Measurements from ENCODE around the gene INPP4B. TPM values are rescaled to one million over a fixed set of nuclear protein-coding genes. Genes with fewer than 3 reads are reported as not detected.

INPP4B gene
- total and polyA plus RNA-seq, 2 of the 4 experiments (the other 2 are of a cell fraction): 1.8 to 14.0 TPM

- H2BK20ac ChIP-seq (ENCODE audit: low read depth, low read length): no peak overlapping the region
- H2BK5ac ChIP-seq (ENCODE audit: low read depth, low read length, poor library complexity, severe bottlenecking): no peak overlapping the region
- no peak overlapping the region for H2AFZ ChIP-seq (replicated peaks; ENCODE audit: low read length, poor library complexity)
- no peaks in the 10 kb centered on the region for H3K79me1 ChIP-seq (ENCODE audit: low read depth in 1 of 2, low read length in 2 of 2)
- H3K27me3 ChIP-seq (ENCODE audit: control insufficient read depth, insufficient read depth, low read length): no peaks in the 10 kb centered on the region
- H3K9me1 ChIP-seq (ENCODE audit: insufficient read depth, low read length): no peaks in the 10 kb centered on the region
- H3K23ac ChIP-seq (ENCODE audit: low read depth, low read length): no peak overlapping the region
- no peak overlapping the region for H4K8ac ChIP-seq (ENCODE audit: low read depth in 2 of 2, low read length in 2 of 2)
- no peak overlapping the region for H2BK15ac ChIP-seq (ENCODE audit: low read depth, low read length)
- no peak overlapping the region for H2AK5ac ChIP-seq (ENCODE audit: low read depth, low read length)
- dilution Hi-C loops (cut with HindIII; ENCODE audit: low sequenced_read_pairs, unreplicated experiment): no loop called here
- H4K91ac ChIP-seq (ENCODE audit: insufficient read depth, low read depth, low read length): no peak overlapping the region
- H3K4me3 ChIP-seq (ENCODE audit: insufficient read depth, low read depth, low read length): no peak overlapping the region
- H3K36me3 ChIP-seq (ENCODE audit: control insufficient read depth, insufficient read depth, low read length): no peaks in the 10 kb centered on the region
- ATAC-seq (ENCODE audit: low read depth): no peak
- H2AK9ac ChIP-seq (replicated peaks; ENCODE audit: low read depth, low read length, poor library complexity): no peak overlapping the region
- H3K4ac ChIP-seq (ENCODE audit: low read depth, low read length): no peak overlapping the region
- ChIA-PET CTCF (no interaction called here), POLR2A (ENCODE audit: unreplicated experiment) (no interaction called here)
- intact Hi-C loops (cut with micrococcal nuclease): no loop called here
- TF ChIP-seq SMC3 (IDR thresholded peaks at IDR 0.05; ENCODE audit: low read depth, low read length) (no peak), CEBPB (IDR thresholded peaks at IDR 0.05; ENCODE audit: low read depth, low read length) (no peak), RAD21 (IDR thresholded peaks at IDR 0.05; ENCODE audit: low read length) (no peak), RCOR1 (IDR thresholded peaks at IDR 0.05; ENCODE audit: insufficient replicate concordance, low read length) (no peak), CTCF (conservative IDR thresholded peaks at IDR 0.05; ENCODE audit: low read depth, low read length) (no peak), POLR2A (IDR thresholded peaks at IDR 0.05; ENCODE audit: low read depth, low read length) (no peak), FOS (IDR thresholded peaks at IDR 0.05; ENCODE audit: low read depth, low read length) (no peak)
- no peak overlapping the region for H3K14ac ChIP-seq (replicated peaks; ENCODE audit: low read depth, low read length)
- H3K4me2 ChIP-seq (ENCODE audit: low read depth, low read length): no peak overlapping the region
- no CpG with 5 or more reads among the region's 6 CpGs for WGBS, 2 experiments (ENCODE audit: extremely low coverage in 2 of 2, insufficient read length in 1 of 2)
- H3K4me1 ChIP-seq (ENCODE audit: control insufficient read depth, insufficient read depth, low read length): peaks cover 7% of the 10 kb centered on the region; the same call in 1 of the 2 replicates
- DNase-seq: no peak
- H3K56ac ChIP-seq (ENCODE audit: extremely low read depth, insufficient read depth, low read length): no peak overlapping the region
- H2BK120ac ChIP-seq (ENCODE audit: low read depth, low read length): no peak overlapping the region
- H3K9me3 ChIP-seq (ENCODE audit: control insufficient read depth, insufficient read depth, low read length): no peaks in the 10 kb centered on the region
- no peak overlapping the region for H3K27ac ChIP-seq (ENCODE audit: insufficient read depth, low read length)
- in situ Hi-C loops (cut with MboI; ENCODE audit: low sequenced_read_pairs): no loop called here
- H3K9ac ChIP-seq (ENCODE audit: low read depth, low read length): no peak overlapping the region
- BruUV-seq (replicated peaks): no TSS peak
- H4K20me1 ChIP-seq (ENCODE audit: insufficient read depth, low read length): no peaks in the 10 kb centered on the region
- H4K5ac ChIP-seq (ENCODE audit: low read depth, low read length): no peak overlapping the region
- no peak overlapping the region for H3K18ac ChIP-seq (ENCODE audit: low read depth, low read length)
Observed at GRCh38 chr4:142551517-142552305, 294.4 kb downstream of the INPP4B start.
